Measurements from ENCODE around the gene CBLC.

DNA sequence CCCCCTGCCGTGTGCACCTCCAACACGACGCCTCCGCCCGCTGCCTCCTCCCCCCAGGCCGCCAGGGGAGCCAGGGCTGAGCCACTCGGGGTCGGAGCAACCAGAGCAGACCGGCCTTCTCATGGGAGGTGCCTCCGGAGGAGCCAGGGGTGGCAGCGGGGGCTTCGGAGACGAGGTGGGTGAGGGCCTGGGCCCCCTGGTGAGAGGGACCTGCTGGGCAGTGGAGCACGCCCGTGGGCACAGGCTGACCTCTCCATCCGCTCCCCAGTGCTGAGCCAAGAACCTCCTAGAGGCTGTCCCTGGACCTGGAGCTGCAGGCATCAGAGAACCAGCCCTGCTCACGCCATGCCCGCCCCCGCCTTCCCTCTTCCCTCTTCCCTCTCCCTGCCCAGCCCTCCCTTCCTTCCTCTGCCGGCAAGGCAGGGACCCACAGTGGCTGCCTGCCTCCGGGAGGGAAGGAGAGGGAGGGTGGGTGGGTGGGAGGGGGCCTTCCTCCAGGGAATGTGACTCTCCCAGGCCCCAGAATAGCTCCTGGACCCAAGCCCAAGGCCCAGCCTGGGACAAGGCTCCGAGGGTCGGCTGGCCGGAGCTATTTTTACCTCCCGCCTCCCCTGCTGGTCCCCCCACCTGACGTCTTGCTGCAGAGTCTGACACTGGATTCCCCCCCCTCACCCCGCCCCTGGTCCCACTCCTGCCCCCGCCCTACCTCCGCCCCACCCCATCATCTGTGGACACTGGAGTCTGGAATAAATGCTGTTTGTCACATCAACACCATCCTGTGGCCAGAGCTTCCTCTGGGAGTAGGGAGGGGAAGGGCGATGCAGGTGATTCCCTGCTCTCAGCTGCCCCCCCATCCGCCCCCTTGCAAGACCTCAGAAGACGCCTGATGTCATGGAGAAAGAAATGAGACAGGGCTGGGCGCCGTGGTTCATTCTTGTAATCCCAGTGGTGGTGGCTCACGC, 43.2 kb downstream of the CBLC start:
- TF ChIP-seq, protein P1, sequence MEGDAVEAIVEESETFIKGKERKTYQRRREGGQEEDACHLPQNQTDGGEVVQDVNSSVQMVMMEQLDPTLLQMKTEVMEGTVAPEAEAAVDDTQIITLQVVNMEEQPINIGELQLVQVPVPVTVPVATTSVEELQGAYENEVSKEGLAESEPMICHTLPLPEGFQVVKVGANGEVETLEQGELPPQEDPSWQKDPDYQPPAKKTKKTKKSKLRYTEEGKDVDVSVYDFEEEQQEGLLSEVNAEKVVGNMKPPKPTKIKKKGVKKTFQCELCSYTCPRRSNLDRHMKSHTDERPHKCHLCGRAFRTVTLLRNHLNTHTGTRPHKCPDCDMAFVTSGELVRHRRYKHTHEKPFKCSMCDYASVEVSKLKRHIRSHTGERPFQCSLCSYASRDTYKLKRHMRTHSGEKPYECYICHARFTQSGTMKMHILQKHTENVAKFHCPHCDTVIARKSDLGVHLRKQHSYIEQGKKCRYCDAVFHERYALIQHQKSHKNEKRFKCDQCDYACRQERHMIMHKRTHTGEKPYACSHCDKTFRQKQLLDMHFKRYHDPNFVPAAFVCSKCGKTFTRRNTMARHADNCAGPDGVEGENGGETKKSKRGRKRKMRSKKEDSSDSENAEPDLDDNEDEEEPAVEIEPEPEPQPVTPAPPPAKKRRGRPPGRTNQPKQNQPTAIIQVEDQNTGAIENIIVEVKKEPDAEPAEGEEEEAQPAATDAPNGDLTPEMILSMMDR (IDR thresholded peaks at IDR 0.05) = no peak
- TF ChIP-seq EZH2 (IDR thresholded peaks at IDR 0.05; ENCODE audit: borderline replicate concordance, insufficient read depth, low read depth, low read length, poor library complexity, severe bottlenecking) = no peak

Data from B cell (primary cell).